Liver (tissue), 9 donors: ENCODE results near the gene FDX1. TPM values are rescaled to one million over a fixed set of nuclear protein-coding genes. Genes with fewer than 3 reads are reported as not detected.

ENCODE experiments used
- DNase-seq: peaks from one replicate; pipeline ENCODE4 v3.0.0-alpha.2; 2017; ENCODE audit warnings: low spot score
- H3K27ac ChIP-seq, 2 donors: one replicate each; pipeline ENCODE4 v1.7.0; 2013; ENCODE audit warnings: inconsistent platforms in 2 of 2, low read length in 2 of 2, control low read depth in 1 of 2, low read depth in 1 of 2, mild to moderate bottlenecking in 1 of 2
- H3K27me3 ChIP-seq, 4 donors: one replicate each; pipeline versions ENCODE4 v1.6.1 to v1.7.0; 2013; ENCODE audit warnings: low read length in 3 of 4, inconsistent platforms in 1 of 4, mild to moderate bottlenecking in 1 of 4, moderate library complexity in 1 of 4; ENCODE audit not compliant: control insufficient read depth in 4 of 4, insufficient read depth in 4 of 4
- H3K36me3 ChIP-seq, 4 donors: one replicate each; pipeline versions ENCODE4 v1.6.1 to v1.7.0; 2013; ENCODE audit warnings: low read length in 3 of 4, mild to moderate bottlenecking in 3 of 4, low read depth in 1 of 4, moderate library complexity in 1 of 4; ENCODE audit not compliant: control insufficient read depth in 4 of 4, insufficient read depth in 3 of 4
- H3K4me1 ChIP-seq, 4 donors: one replicate each; pipeline versions ENCODE4 v1.6.1 to v1.7.0; 2013; ENCODE audit warnings: low read length in 3 of 4, mild to moderate bottlenecking in 3 of 4, moderate library complexity in 1 of 4; ENCODE audit not compliant: control insufficient read depth in 4 of 4, insufficient read depth in 4 of 4
- H3K4me3 ChIP-seq, 3 donors: one replicate each; pipeline versions ENCODE4 v1.6.1 to v1.7.0; 2013; ENCODE audit warnings: low read length in 3 of 3, control low read depth in 1 of 3, low read depth in 1 of 3, mild to moderate bottlenecking in 1 of 3
- H3K9ac ChIP-seq, 2 donors: one replicate each; pipeline ENCODE4 v1.7.0; 2013; ENCODE audit warnings: low read length in 2 of 2, mild to moderate bottlenecking in 2 of 2, moderate library complexity in 2 of 2, control low read depth in 1 of 2, low read depth in 1 of 2
- H3K9me3 ChIP-seq, 4 donors: one replicate each; pipeline versions ENCODE4 v1.6.1 to v1.7.0; 2013; ENCODE audit warnings: low read length in 3 of 4; ENCODE audit not compliant: control insufficient read depth in 4 of 4
- EGR1 ChIP-seq, 2 donors: IDR thresholded peaks; 2 replicates each; pipeline ENCODE4 v1.6.1; 2016 to 2018; ENCODE audit warnings: antibody characterized with exemption in 2 of 2, low read depth in 2 of 2
- FOXA2 ChIP-seq: IDR thresholded peaks from 2 replicates; pipeline ENCODE4 v1.6.1; 2016; ENCODE audit warnings: antibody characterized with exemption
- HNF4A ChIP-seq, 2 donors: conservative IDR thresholded peaks; 2 replicates each; pipeline ENCODE4 v1.6.1; 2016; ENCODE audit warnings: antibody characterized with exemption in 2 of 2, mild to moderate bottlenecking in 2 of 2
- JUND ChIP-seq, 2 donors: IDR thresholded peaks; 2 replicates each; pipeline ENCODE4 v1.6.1; 2016; ENCODE audit warnings: antibody characterized with exemption in 2 of 2
- NR2F2 ChIP-seq: IDR thresholded peaks from 2 replicates; pipeline ENCODE4 v1.6.1; 2016; ENCODE audit warnings: antibody characterized with exemption
- RAD21 ChIP-seq, 2 donors: IDR thresholded peaks; 2 replicates each; pipeline ENCODE4 v1.6.1; 2016; ENCODE audit warnings: antibody characterized with exemption in 2 of 2, mild to moderate bottlenecking in 2 of 2
- RXRA ChIP-seq, 2 donors: IDR thresholded peaks; 2 replicates each; pipeline ENCODE4 v1.6.1; 2017 to 2018; ENCODE audit warnings: antibody characterized with exemption in 2 of 2, mild to moderate bottlenecking in 1 of 2
- TAF1 ChIP-seq: conservative IDR thresholded peaks from 2 replicates; pipeline ENCODE4 v1.6.1; 2016; ENCODE audit warnings: antibody characterized with exemption, mild to moderate bottlenecking
- YY1 ChIP-seq: IDR thresholded peaks from 2 replicates; pipeline ENCODE4 v1.6.1; 2016; ENCODE audit warnings: antibody characterized with exemption, mild to moderate bottlenecking
- ZBTB33 ChIP-seq: IDR thresholded peaks from 2 replicates; pipeline ENCODE4 v1.6.1; 2016; ENCODE audit warnings: antibody characterized with exemption
- WGBS: extraction: QIAGEN DNeasy Blood & Tissue Kit; methylation state at CpG from one replicate; pipeline ENCODE4 v1.1.7; 2013; 5-methylcytosine and 5-hydroxymethylcytosine counted together
- polyA plus RNA-seq, 2 donors: library from polyadenylated mRNA; stranded (reverse) in 1 of 2; unstranded in 1 of 2; fragments of 200-250 nt in 1 of 2; fragments of >200 nt in 1 of 2; fragmentation: Nextera tagmentation in 1 of 2; extraction: Ambion mirVana in 1 of 2; gene quantifications; one replicate each; pipeline versions ENCODE4 v1.2.1 to v1.2.3, GENCODE V29; 2013 to 2015
- total RNA-seq, 2 donors: library from RNA; depleted of rRNA; stranded (reverse); fragments of >200 nt; gene quantifications; one replicate each; pipeline ENCODE4 v1.2.3, GENCODE V29; 2014
- TF ChIP-seq, protein P1 (sequence below): IDR thresholded peaks from 2 replicates; pipeline ENCODE4 v1.6.1; 2016; ENCODE audit warnings: antibody characterized with exemption
- donor health status: healthy.
- donor health status: healthy.
- donor health status: healthy.
- donor health status: healthy.
- donor health status: healthy.

Gene FDX1
- total and polyA plus RNA-seq, 4 donors: 6.8 to 28.8 (median 17.1) TPM

GRCh38 chr11:110424775-110425444, 4.8 kb upstream of the FDX1 start:
- Histone ChIP-seq H3K36me3 (no peaks in the 10 kb centered on the region), H3K27me3 (no peaks in the 10 kb centered on the region), H3K9ac (no peak overlapping the region), H3K27ac (no peak overlapping the region), H3K9me3 (no peaks in the 10 kb centered on the region), H3K4me1 (peaks cover 2 to 13% (median 9%) of the 10 kb centered on the region in 4 donors), H3K4me3 (no peak overlapping the region)
- DNase-seq: no peak
- peak; percentile 47 to 57 for TF ChIP-seq HNF4A (conservative IDR thresholded peaks at IDR 0.05)
- peak; percentile 15 to 50 for TF ChIP-seq RXRA (IDR thresholded peaks at IDR 0.05)
- no peak for TF ChIP-seq JUND (IDR thresholded peaks at IDR 0.05)
- TF ChIP-seq TAF1: no peak
- no peak for TF ChIP-seq RAD21 (IDR thresholded peaks at IDR 0.05)
- TF ChIP-seq YY1: no peak
- WGBS: 94% methylated on average over 3 of the region's 3 CpGs

DNA sequence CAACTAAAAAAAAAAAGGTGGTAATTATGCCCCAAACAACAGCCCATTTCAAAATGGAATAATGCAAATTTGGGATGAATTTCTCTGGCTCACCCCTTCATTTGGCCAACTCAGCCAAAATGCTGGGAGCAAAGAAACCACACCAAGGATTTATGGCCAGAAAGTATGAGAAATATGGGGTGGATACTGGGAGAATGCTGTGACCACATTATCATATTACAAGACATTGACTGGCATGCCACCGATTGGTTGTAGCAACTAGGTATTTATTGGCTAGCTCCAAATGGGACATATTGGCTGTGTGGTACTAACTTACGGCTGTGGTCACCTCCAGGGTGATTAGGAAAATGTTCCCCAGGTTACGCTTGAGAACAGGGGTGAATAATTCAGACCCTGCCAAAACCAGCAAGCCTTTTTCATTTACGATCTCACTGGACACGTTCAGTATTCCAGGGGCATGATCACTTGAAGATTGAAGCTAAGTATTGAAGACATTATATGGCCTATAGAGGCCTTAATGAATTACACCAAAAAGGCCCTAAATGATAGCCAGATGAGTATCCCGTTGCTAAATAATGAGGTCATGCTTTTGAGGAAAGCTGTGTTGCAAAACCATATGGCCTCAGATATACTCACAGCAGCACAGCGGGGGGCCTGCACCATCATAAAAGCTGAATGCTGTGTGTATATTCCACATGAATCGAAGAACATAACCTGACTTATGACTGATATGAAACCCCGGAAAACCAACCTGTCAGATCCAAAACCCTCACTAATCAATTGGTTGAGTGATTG, 3.8 kb upstream of the FDX1 start:
- H3K4me1 ChIP-seq: peaks cover 2 to 13% (median 10%) of the 10 kb centered on the region in 4 donors
- WGBS: 91% methylated on average over 9 of the region's 9 CpGs
- H3K36me3 ChIP-seq: no peaks in the 10 kb centered on the region
- H3K9ac ChIP-seq: no peak overlapping the region
- no peaks in the 10 kb centered on the region for H3K9me3 ChIP-seq
- H3K4me3 ChIP-seq: no peak overlapping the region
- DNase-seq: no peak
- TF ChIP-seq JUND (IDR thresholded peaks at IDR 0.05): no peak
- TF ChIP-seq, protein P1, sequence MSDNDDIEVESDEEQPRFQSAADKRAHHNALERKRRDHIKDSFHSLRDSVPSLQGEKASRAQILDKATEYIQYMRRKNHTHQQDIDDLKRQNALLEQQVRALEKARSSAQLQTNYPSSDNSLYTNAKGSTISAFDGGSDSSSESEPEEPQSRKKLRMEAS: no peak
- TF ChIP-seq HNF4A (conservative IDR thresholded peaks at IDR 0.05): no peak
- no peak for TF ChIP-seq RXRA (IDR thresholded peaks at IDR 0.05)
- TF ChIP-seq FOXA2: no peak
- no peak for TF ChIP-seq RAD21 (IDR thresholded peaks at IDR 0.05)
- H3K27ac ChIP-seq: no peak overlapping the region
- no peaks in the 10 kb centered on the region for H3K27me3 ChIP-seq

GRCh38 chr11:110428040-110428439, 1.7 kb upstream of the FDX1 start:
- 73% methylated on average over 2 of the region's 2 CpGs for WGBS

More at GRCh38 chr11:110428040-110428439, 1.7 kb upstream of the FDX1 start:
- no peak overlapping the region for H3K27ac ChIP-seq
- H3K36me3 ChIP-seq: no peaks in the 10 kb centered on the region
- DNase-seq: no peak
- no peak for TF ChIP-seq EGR1 (IDR thresholded peaks at IDR 0.05; ENCODE audit: low read depth in 2 of 2)
- no peak for TF ChIP-seq NR2F2
- TF ChIP-seq, protein P1: no peak
- TF ChIP-seq ZBTB33: no peak
- no peak for TF ChIP-seq TAF1
- no peak for TF ChIP-seq JUND (IDR thresholded peaks at IDR 0.05)
- H3K27me3 ChIP-seq: no peaks in the 10 kb centered on the region
- H3K4me1 ChIP-seq: peaks cover 2 to 32% (median 24%) of the 10 kb centered on the region in 4 donors
- H3K4me3 ChIP-seq: no peak overlapping the region
- no peaks in the 10 kb centered on the region for H3K9me3 ChIP-seq
- no peak overlapping the region for H3K9ac ChIP-seq
